ENCODE data around the gene ZNF579.

The ZNF579 gene, protein sequence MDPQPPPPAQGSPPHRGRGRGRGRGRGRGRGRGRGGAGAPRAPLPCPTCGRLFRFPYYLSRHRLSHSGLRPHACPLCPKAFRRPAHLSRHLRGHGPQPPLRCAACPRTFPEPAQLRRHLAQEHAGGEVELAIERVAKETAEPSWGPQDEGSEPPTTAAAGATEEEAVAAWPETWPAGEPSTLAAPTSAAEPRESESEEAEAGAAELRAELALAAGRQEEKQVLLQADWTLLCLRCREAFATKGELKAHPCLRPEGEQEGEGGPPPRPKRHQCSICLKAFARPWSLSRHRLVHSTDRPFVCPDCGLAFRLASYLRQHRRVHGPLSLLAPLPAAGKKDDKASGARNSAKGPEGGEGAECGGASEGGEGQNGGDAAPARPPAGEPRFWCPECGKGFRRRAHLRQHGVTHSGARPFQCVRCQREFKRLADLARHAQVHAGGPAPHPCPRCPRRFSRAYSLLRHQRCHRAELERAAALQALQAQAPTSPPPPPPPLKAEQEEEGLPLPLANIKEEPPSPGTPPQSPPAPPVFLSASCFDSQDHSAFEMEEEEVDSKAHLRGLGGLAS

DNA sequence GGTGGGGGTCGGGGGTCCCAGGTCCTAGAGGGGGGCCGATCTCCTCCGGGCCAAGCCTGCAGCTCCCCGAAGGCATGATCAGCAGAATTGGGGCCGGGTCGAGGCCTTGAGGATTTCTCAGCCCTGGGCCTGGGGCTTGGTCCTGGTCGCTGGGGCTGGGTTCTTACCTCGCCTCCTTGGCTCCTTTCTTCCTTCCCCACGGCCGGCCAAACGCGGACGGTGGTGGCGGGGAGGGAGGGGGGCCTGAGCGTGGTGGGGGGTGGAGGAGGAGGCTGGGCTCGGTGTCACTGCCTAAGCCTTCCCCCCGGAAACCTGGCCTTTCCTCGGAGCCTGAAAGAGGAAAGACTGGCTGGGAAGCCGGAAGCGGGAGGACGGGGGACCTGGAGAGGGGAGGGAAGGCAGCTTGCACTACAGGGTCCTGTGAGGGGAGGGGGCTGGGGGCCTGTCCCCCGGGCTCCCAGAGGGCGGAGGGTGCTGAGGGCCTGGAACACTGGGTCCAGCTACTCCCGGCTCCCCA lies at the start of gene ZNF579:
ZNF579 (minus strand) TSS at position 221 of the 517 bp plus-strand sequence. CDS start 1,209 bp downstream, outside the sequence.
- DNase-seq: peak; percentile 82 to 95

DNA sequence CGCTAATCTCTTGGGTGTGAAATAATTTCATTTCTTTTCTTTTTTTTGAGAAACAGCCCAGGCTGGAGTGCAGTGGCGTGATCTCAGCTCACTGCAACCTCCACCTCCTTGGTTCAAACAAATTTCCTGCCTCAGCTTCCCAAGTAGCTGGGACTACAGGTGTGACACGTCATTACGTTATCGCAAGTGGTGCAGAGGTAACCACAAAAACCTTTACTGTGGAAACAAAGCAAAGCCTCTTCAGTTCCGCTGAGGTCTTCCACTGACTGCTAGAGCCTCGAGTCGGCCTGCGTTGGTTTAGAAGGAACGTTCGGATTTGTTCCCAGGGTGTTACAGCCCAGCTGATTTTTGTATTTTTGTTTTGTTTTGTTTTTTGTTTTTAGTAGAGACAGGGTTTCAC lies 45.7 kb upstream of the ZNF579 start:
- no peak for DNase-seq

DNA sequence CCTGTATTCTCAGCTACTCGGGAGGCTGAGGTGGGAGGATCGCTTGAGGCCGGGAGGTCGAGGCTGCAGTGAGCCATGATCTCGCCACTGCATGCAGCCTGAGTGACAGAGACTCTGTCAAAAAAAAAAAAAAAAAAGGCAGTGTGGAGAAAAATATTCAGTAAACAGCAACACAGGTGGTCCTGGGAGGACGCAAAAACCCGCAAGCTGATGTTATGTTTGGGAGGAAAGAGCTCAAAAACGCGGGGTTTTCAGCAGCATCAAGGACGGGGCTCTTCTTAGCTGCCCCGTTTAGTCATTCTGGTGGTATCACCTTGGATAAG lies 44.3 kb upstream of the ZNF579 start:
- no peak for DNase-seq

DNA sequence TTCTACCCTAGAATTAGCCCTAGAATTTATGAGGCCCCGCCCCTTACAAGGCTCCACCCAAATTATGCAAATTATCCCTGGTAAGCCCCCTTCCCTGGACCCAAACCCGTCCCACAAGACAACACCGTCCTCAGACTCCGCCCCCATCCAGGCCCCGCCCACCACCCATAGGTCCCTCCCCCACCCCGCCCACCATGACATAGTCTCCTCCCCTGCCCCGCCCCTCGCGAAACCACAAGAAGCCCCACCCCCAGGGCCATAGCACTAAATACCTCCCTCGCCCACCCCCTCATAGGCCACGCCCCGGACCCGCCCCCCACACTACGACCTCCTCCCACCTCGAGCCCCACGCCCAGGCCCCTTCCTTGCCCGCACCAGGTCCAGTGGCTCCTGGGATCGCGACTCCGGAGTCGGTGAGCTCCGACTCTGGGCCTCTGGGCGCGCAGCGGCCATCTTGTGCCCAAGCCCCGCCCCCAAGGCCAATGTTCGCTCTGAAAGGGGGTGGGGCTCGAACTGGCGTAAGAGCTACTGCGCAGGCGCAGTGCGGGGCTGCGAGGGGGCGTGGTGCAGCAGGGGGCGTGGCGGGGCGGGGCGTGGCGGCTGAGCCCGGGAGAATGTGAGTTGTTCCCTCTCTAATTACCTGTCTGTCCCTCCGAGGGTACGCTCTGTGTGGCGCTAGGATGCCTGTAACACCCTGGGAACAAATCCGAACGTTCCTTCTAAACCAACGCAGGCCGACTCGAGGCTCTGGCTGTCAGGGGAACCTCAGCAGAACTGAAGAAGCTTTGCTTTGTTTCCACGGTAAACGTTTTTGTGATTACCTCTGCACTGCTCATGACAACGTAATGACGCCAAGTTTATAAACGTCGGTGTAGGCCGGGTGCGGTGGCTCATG lies 43.7 kb upstream of the ZNF579 start, which contains the start of gene ZNF784:
ZNF784 (minus strand) TSS at position 458 of the 895 bp plus-strand sequence; CDS start at position 453, 5 bp downstream.
- DNase-seq: peak; percentile 89 to 94

DNA sequence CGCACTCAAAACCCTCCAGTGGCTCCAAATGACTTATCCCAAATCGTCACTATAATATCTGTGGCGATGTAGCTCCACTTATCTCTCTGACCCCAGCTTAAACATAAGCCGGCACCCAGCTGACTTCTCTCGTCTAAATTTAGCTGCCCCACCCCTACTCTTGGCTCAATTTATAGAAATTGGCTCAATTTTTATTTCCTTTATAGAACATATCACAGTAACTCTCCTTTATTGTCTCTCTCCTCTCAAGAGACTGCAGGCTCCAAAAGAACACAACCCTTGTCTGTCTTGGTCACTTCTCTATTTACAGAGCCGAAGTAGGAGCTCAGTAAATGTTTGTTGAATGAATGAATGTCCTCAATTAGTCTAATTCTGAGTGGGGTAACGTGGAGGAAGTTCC lies 42.9 kb upstream of the ZNF579 start:
- no peak for DNase-seq

DNA sequence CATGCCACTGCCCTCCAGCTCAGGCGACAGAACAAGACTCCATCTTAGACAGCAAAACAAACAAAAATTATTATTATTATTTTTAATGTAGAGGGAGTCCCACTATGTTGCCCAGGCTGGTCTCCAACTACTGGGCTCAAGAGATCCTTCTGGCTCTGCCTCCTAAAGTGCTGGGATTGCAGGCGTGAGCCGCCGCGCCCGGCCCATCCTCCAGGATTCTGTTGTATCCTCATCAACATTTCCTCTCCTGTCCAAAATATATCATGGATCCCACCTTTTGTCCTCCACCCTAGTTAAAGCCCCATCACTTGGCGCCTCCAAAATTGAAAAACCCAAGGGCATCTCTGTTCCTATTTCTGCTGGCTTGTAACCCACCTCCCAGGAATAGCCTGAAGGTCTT lies 42.5 kb upstream of the ZNF579 start:
- no peak for DNase-seq

DNA sequence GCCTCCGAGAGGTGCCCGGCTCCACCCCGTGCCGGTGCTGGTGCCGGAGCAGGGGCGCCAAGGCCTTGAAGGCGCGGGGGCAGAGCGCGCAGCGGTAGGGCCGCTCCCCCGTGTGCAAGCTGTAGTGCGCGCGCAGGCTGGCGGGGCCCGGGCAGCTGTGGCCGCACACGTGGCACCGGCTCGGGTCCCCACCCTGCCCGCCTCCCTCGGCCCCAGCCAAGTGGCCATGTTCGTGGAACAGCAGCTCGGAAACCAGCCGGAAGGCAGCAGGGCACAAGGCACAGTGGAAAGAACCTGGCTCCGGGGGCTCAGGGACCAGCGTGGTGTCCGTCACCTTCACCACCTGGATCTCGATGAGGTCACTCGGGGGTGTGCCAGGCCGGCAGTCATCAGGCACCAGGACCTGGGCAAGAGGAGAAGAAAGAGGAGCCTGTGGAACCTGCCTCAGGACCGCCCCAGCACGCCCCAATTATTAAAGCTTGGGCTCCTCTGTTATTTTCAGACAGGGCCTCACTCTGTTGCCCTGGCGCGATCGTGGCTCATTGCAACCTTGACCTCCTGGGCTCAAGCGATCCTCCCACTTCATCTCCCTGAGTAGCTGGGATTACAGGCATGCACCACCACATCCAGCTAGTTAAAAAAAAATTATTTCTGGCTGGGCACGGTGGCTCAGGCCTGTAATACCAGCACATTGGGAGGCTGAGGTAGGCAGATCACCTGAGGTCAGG lies 41.8 kb upstream of the ZNF579 start:
- no peak for DNase-seq

DNA sequence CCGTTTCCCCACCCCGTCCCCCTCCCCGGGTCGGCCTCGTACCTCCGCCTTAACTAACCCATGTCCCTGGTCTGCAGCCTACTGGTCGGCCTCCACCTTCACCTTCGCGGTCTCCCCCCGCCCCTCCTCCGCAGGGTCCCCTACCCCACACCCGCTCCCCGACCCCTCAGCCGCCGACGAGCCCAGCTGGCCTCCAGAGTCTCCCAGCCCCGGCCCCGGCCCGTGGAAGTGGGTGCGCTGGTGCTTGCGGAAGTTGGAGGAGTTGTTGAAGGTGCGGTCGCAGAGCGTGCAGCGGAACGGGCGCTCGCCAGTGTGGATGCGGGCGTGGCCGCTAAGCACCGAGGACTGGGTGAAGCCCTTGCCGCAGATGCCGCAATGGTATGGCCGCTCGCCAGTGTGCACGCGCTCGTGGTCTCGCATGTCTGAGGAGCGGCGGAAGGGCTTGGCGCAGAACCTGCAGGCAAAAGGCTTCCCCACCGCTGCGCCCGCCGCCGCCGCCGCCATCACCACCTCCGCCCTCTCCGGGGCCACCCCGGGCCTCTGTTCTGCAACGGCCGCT lies 41.1 kb upstream of the ZNF579 start:
- no peak for DNase-seq

DNA sequence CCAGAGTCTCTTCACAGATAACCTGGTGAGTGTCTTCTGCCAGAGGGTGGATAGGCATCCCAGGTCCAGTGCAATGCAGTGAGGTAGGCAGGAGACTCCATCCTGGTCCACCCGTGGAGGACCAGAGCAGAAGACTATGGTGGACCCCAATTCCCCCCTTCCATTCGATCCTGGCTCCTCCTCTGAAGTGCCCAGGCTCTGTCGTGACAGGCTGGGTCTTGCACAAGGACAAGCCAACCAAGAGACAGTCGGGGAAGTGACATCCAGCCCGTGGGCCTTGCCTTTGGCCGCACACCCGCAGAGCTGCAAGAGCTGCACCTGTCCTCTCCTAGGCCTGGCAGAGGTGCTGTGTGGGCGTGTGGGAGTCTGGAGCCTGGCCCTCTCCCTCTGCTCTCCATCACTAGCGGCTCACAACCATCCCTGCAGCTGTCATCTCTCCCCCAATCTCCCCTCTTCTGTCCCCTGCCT lies 40.6 kb upstream of the ZNF579 start:
- no peak for DNase-seq

DNA sequence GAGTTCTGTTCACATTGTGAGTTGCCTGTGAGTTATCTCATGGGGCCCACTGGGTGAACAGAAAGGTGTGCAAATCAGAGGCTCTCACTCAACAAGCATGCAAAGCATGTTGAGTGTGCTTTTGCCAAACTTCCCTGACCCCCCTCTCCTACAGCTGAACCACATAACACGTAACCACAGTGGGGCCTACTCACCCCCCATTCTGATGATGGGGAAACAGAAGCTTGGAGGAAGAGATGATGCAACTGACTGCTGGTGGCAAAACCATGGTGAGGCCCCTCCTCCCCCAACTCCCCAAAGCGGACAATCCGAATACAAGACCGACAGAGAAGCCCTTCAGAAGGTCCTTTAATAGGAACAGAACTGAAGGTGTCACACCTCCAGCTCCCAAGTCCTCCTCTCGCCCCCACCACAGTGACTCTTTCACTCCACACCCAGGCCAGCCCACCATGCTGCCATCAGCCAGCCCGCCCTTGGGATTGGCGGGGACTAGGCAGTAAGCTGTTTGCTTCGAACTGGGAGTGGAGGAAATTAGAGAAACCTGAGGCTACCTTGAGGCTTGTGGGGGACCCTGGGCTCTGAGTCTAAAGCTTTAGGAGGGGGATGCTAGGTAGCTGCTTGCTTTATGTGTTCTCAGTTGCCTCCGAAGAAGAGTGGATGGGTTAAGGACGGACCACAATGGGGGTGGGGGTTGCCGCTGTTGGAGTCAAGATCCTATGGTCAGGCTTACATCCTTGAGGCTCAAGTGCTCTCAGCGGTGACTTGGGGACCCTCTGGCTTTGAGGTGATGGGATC lies 40.0 kb upstream of the ZNF579 start:
- DNase-seq: no peak

DNA sequence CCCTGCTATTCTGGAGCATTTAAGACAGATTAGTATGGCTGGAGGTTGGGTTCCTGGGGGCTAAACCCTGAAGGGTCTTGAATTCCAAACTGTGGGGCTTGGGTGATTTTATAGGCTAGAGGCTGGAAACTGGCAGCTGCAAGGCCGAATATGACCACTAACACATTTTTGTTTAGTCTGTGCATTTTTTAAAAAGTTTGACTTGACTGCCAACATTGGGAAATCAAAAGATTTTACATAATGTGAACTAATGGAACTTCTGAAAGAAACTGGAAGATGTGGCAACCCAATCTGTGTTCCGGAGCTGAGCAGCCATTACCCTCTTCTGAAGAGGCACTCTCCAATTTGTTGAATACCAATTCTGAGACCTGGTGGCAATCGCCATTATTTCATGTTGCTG lies 38.6 kb upstream of the ZNF579 start:
- no peak for DNase-seq

DNA sequence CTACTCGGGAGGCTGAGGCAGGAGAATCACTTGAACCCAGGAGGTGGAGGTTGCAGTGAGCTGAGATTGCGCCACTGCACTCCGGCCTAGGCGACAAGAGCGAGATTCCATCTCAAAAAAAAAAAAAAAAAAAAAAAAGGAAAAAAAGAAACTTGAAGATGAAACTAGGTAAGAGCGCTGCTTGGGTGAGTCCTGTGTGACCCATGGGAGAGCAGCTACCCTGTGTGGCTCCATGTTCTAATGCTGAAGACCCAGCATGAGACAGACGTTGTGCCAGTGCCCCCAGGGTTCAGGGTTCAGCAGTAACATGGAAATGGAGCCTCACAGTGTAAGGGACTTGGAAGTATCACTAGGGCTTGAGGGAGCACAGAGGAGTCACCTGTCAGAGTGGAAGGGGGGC lies 37.8 kb upstream of the ZNF579 start:
- DNase-seq: no peak

DNA sequence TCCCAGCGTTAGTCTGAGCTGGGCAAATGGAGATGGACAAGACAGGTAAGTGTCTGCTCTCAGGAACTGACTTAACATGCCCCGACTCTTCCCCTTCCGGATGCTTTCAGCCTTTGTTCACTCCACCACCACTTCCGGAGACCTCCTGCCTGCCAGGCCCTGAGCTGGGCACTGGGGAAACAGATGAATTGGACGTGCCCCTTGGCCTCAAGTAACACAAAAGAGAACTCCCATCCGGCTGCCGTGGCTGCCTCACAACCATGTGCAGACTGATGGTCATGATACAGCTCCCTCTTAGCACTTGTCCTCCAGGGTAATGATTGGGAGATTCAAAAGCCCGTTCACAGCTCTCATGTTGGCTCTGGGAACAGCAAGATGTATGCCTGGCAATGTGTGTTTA lies 36.8 kb upstream of the ZNF579 start:
- DNase-seq: no peak

DNA sequence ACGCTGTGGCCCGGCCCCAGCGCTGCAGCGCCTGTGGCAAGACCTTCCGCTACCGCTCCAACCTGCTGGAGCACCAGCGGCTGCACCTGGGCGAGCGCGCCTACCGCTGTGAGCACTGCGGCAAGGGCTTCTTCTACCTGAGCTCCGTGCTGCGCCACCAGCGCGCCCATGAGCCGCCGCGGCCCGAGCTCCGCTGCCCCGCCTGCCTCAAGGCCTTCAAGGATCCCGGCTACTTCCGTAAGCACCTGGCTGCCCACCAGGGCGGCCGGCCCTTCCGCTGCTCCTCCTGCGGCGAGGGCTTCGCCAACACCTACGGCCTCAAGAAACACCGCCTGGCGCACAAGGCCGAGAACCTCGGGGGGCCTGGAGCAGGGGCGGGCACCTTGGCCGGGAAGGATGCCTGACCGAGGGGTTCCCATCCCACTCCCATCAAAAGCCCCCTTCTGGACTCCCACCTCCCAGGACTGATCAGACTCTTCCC lies 35.8 kb upstream of the ZNF579 start:
- no peak for DNase-seq

DNA sequence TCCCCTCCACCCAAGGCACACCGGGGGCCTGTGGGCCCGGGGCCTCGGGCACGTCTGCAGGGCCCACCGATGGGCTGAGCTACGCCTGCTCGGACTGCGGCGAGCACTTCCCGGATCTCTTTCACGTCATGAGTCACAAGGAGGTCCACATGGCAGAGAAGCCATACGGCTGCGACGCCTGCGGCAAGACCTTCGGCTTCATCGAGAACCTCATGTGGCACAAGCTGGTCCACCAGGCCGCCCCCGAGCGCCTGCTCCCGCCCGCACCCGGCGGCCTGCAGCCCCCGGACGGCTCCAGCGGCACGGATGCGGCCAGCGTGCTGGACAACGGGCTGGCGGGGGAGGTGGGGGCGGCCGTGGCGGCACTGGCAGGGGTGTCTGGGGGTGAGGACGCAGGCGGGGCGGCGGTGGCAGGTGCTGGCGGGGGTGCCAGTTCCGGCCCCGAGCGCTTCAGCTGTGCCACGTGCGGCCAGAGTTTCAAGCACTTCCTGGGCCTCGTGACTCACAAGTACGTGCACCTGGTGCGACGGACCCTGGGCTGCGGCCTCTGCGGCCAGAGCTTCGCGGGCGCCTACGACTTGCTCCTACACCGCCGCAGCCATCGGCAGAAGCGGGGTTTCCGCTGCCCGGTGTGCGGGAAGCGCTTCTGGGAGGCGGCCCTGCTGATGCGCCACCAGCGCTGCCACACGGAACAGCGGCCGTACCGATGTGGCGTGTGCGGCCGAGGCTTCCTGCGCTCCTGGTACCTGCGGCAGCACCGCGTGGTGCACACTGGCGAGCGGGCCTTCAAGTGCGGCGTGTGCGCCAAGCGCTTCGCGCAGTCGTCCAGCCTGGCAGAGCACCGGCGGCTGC lies 35.1 kb upstream of the ZNF579 start:
- no peak for DNase-seq

DNA sequence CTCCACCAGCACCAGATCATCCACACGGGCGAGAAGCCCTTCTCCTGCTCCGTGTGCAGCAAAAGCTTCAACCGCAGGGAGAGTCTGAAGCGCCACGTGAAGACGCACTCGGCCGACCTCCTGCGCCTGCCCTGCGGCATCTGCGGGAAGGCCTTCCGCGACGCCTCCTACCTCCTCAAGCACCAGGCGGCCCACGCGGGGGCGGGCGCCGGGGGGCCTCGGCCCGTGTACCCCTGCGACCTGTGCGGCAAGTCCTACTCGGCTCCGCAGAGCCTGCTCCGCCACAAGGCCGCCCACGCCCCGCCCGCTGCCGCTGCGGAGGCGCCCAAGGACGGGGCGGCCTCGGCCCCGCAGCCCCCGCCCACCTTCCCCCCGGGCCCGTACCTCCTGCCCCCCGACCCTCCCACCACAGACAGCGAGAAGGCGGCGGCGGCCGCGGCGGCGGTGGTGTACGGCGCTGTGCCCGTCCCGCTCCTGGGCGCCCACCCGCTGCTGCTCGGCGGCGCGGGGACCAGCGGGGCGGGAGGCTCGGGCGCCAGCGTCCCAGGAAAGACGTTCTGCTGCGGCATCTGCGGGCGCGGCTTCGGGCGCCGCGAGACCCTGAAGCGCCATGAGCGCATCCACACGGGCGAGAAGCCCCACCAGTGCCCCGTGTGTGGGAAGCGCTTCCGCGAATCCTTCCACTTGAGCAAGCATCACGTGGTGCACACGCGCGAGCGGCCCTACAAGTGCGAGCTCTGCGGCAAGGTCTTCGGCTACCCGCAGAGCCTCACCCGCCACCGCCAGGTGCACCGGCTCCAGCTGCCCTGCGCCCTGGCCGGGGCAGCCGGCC lies 34.3 kb upstream of the ZNF579 start:
- DNase-seq: no peak

DNA sequence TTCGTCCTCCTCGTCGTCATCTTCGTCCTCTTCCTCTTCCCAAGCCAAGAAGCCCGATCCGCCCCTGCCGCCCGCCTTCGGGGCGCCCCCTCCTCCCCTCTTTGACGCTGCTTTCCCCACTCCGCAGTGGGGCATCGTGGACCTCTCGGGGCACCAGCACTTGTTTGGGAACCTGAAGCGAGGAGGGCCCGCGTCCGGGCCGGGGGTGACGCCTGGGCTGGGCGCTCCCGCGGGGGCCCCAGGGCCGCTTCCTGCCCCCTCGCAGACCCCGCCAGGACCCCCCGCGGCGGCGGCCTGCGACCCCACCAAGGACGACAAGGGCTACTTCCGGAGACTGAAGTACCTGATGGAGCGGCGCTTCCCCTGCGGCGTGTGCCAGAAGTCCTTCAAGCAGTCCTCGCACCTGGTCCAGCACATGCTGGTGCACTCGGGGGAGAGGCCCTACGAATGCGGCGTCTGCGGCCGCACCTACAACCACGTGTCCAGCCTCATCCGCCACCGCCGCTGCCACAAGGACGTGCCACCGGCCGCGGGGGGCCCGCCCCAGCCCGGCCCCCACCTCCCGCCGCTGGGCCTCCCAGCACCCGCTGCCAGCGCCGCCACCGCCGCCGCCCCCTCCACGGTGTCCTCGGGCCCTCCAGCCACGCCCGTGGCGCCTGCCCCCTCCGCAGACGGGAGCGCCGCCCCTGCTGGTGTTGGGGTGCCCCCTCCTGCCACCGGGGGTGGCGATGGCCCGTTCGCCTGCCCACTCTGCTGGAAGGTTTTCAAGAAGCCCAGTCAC lies 33.5 kb upstream of the ZNF579 start:
- no peak for DNase-seq

DNA sequence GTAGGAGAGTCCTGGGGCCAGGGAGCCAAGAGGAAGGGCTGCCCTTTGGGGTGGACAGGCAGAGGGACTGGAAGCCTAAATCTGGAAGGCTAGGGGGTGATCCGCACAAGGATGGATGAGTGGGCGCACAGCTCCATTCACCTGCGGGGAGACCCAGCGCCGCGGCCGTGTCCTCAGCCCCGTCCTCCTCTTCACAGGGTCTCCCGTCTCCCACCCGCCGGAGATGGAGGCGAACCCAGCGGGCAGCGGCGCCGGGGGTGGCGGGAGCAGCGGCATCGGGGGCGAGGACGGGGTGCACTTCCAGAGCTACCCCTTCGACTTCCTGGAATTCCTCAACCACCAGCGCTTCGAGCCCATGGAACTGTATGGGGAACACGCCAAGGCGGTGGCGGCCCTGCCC lies 32.7 kb upstream of the ZNF579 start:
- no peak for DNase-seq
